Dedifferentiated amniotic fluid mesenchymal stem cell (primary cell): ENCODE results near the gene RTTN.

ENCODE experiments used
- DNase-seq: peaks from one replicate; pipeline ENCODE4 v3.0.0-alpha.2; 2016; ENCODE audit errors: extremely low spot score

Gene RTTN

GRCh38 chr18:70024829-70025228 lies 180.7 kb downstream of the RTTN start:
- no peak for DNase-seq

- DNase-seq: no peak
Observed at GRCh38 chr18:70024093-70024492, 181.4 kb downstream of the RTTN start.

GRCh38 chr18:70022636-70023035 lies 182.9 kb downstream of the RTTN start:
- no peak for DNase-seq

GRCh38 chr18:70021498-70021897 lies 184.0 kb downstream of the RTTN start:
- no peak for DNase-seq

GRCh38 chr18:70021043-70021442 lies 184.4 kb downstream of the RTTN start:
- no peak for DNase-seq

GRCh38 chr18:70019991-70020390 lies 185.5 kb downstream of the RTTN start:
- no peak for DNase-seq

- DNase-seq: no peak
Observed at GRCh38 chr18:70019136-70019535, 186.4 kb downstream of the RTTN start.

GRCh38 chr18:70015127-70015526 lies 190.4 kb downstream of the RTTN start:
- DNase-seq: no peak

GRCh38 chr18:70005580-70005979 lies 199.9 kb downstream of the RTTN start:
- DNase-seq: no peak

- no peak for DNase-seq
Observed at GRCh38 chr18:70004696-70005095, 200.8 kb downstream of the RTTN start.

- no peak for DNase-seq
Observed at GRCh38 chr18:69999656-70000055, 205.8 kb downstream of the RTTN start.

- no peak for DNase-seq
Observed at GRCh38 chr18:69998523-69998987, 206.9 kb downstream of the RTTN start.

GRCh38 chr18:69996951-69997798 lies 208.3 kb downstream of the RTTN start:
- DNase-seq: no peak

- DNase-seq: no peak
Observed at GRCh38 chr18:69996417-69996816, 209.1 kb downstream of the RTTN start.

- no peak for DNase-seq
Observed at GRCh38 chr18:69995774-69996173, 209.7 kb downstream of the RTTN start.

GRCh38 chr18:69992776-69993175 lies 212.7 kb downstream of the RTTN start:
- DNase-seq: no peak

GRCh38 chr18:69987870-69988269 lies 217.6 kb downstream of the RTTN start:
- DNase-seq: no peak

GRCh38 chr18:69985239-69985638 lies 220.2 kb downstream of the RTTN start:
- no peak for DNase-seq

- DNase-seq: no peak
Observed at GRCh38 chr18:69982417-69982816, 223.1 kb downstream of the RTTN start.

- no peak for DNase-seq
Observed at GRCh38 chr18:69981948-69982347, 223.5 kb downstream of the RTTN start.

- DNase-seq: no peak
Observed at GRCh38 chr18:69980982-69981804, 224.3 kb downstream of the RTTN start.

- DNase-seq: no peak
Observed at GRCh38 chr18:69980509-69980908, 225.0 kb downstream of the RTTN start.
